ENCODE results near the gene SARM1. TPM values are rescaled to one million over a fixed set of nuclear protein-coding genes. Genes with fewer than 3 reads are reported as not detected.
A peak's percentile ranks its signal among the peaks of the same experiment; 100 is the strongest.

Gene SARM1
- total RNA-seq, 1 experiment from 2014 or later: 6.4 TPM

DNA sequence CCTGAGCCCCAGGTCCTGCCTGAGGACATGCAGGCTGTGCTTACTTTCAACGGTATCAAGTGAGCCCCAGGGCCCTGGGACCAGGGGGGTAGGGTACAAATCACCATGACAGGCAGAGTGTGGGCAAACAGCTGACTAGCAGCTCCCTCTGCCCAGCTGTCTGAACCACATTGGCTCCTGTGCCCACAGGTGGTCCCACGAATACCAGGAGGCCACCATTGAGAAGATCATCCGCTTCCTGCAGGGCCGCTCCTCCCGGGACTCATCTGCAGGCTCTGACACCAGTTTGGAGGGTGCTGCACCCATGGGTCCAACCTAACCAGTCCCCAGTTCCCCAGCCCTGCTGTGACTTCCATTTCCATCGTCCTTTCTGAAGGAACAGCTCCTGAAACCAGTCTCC, 24.5 kb downstream of the SARM1 start:
- no peak for DNase-seq (ENCODE audit: low read depth)

DNA sequence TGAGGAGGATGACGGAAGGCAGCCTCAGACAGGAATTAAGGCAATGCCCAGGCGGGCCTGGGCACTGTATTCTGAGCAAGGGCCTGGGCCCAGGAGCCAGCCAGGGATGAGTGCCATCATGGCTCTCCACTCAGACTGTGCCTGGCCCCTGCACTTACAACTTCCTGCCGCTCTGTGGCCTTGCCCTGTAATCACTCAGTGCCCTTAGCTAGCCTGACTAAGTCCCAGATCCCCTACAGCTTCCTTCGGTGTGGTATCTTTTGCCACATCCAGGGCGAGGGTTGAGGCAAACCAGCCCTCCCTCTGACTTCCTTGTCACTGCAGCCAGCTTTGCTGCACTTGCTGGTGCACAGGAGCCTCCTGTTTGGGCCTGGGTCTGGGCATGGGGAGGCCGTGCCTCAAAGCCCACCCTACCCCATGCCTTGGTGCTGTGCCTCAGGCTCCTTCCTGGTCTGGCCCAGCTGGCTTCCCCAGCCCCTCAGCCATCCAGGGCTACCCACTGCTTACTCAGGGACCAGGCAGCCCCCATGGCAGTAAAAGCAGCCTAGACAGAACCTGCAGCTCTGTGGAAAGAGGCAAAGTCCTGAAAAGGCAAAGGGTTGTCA, 25.2 kb downstream of the SARM1 start:
- DNase-seq (ENCODE audit: low read depth): peak; percentile 11

DNA sequence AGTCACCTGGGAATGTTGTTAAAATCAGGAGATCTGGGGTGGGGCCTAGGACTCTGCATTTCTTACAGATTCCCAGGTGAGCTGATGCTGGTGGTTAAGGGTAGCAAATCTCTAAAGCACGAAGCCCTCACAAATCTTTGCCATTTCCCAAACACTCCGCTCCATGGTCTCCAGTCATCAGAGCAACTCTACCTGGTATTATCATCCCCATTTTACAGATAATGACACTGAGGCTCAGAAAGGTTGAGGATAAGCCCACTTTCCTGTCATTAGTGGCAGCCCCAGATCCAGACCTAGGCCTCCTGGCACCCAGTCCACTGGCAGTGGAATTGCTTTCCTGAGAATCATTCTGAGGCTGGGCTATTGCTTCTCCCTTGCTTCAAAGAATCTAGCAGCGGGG, 25.8 kb downstream of the SARM1 start:
- no peak for DNase-seq (ENCODE audit: low read depth)

DNA sequence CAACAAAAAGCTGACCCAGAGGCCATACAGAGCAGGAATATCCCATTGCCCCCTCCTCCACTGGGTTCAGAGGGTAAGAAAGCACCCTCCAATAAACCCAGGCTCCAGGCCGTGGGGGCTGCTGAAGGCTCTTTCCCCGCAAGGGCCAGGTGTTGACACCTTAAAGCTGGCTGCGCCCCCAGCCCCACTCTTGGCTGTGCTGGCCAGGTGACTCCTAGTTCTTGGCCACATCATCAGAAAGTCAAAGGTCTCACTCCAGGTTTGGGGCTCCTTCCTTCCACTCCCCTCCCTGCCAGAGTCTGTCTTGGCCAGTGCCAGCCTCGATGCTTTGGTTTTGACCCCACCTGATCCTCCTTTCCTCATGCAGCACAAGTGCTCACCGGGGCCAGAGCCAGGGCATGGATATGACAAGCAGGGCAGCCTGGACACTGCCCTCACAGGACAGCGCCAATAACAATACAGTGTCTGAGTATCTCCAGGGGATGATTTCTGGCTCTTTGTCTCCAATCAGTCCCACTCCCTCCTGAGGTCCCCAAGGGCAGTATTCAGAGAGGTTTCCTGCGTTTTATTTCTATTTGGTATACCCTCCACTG, 26.3 kb downstream of the SARM1 start:
- no peak for DNase-seq (ENCODE audit: low read depth)

DNA sequence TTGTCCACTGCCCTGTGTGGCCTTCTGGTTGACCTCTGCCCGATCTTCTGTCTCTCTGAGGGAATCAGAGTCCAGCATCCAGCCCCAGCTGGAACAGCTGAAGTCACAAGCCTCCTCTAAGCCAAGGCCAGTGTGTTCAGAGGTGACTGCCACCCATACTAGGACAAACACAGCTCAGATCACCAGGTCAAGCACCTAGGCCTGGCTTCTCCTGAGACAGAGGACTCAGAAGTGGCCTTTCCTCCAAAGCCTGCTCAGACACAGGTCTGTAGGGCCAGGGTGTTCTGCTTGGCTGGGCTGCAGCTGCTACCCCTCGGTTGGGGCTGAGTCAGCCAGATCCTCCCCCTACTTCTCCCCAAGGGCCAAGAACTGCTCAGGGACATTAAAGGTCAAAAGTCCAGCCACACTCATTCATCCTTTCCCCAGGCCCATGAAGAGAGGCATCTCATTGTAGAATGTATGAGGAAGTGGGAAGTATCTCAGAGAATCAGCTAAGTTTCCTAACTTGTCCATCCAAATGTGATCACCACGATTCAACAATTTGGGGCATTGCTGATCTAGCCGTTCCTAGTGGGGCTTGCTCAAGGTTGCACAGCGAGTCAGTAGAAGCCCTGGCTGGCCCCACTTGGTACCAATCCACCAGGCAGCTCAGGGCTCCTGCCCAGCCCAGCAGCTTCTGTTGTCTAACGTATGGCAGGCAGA, 26.9 kb downstream of the SARM1 start:
- peak; percentile 27 for DNase-seq (ENCODE audit: low read depth)

DNA sequence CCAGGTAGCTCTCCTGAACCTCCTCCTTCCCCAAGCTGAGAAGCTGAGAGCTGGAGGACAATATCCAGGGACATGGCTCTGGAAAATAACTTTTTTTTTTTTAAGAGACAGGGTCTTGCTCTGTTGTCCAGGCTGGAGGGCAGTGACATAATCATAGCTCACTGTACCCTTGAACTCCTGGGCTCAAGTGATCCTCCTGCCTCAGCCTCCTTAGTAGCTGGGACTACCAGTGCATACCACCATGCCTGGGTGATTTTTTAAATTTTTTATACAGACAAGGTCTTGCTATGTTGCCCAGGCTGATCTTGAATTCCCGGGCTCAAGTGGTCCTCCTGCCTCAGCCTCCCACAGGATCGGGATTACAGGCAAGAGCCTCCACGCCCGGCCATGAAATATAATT, 28.3 kb downstream of the SARM1 start:
- DNase-seq (ENCODE audit: low read depth): no peak

DNA sequence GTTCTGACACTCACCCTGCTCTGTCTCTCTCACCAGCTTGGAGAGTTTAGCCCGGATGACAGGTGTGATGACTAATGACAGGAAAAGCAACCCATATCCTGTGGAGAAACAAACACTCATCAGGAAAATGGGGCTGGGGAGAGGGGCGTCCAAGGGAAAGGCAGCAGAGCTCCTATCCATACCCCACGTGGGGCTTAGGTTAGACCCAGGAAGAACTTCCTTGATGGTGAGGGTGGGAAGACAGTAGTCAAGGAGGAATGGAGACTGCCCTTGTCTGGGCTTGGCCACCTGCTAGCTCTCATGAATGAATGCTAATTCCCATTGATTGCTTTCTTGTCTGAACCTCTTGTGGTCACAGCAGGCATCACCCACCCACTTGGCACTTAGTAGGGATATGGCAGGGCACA, 30.7 kb downstream of the SARM1 start:
- DNase-seq (ENCODE audit: low read depth): no peak

DNA sequence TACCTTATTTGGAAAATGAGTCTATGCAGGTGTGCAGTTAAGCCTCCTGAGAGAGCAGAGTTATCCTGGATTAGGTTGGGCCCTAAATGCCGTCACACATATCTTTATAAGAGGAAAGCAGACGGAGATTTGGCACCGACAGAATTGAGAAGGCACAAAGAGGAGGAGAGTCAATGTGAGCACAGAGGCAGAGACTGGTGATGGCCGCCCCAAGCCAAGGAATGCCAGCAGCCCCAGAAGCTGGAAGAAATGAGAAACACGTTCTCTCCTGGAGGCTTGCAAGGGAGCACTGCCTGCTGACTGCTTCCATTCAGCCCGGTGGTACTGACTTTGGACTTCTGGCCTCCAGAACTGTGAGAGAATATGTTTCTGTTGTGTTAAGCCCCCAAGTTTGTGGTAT, 31.4 kb downstream of the SARM1 start:
- no peak for DNase-seq (ENCODE audit: low read depth)

DNA sequence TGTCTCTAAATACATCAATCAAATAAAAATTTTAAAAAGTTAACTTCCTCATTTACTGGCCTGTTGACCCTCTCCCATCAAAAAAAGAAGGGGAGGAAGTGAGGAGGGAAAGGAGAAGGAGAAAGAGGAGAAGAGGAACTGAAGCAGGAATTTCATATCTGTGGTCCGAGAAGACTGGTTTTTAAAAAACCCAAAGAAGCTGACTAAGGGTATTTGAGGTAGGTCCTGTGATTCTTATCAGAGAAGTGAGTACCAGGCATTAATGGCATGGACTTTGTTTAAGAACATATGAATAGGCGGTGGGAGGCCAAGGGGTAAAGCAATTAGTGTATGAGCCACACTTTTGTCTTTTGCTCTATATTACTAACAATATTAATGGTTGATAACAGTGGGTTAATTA, 32.5 kb downstream of the SARM1 start:
- DNase-seq (ENCODE audit: low read depth): no peak

DNA sequence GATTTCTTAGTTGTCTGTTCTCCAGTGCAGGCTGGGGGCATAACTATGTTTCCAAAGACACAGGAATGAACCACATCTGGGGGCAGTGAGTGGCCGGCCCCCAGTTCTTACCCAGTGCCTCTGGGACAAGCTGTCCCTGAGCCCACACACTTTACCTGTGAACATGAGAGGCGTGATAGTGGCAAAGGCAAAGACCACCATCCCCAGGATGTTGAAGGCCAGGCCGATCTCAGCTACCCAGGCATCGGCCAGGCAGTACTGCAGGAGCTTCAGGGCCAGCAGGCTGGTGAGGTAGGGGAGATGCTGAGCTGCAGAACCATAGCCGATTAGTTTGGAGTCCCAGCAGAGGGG, 32.9 kb downstream of the SARM1 start:
- no peak for DNase-seq (ENCODE audit: low read depth)

DNA sequence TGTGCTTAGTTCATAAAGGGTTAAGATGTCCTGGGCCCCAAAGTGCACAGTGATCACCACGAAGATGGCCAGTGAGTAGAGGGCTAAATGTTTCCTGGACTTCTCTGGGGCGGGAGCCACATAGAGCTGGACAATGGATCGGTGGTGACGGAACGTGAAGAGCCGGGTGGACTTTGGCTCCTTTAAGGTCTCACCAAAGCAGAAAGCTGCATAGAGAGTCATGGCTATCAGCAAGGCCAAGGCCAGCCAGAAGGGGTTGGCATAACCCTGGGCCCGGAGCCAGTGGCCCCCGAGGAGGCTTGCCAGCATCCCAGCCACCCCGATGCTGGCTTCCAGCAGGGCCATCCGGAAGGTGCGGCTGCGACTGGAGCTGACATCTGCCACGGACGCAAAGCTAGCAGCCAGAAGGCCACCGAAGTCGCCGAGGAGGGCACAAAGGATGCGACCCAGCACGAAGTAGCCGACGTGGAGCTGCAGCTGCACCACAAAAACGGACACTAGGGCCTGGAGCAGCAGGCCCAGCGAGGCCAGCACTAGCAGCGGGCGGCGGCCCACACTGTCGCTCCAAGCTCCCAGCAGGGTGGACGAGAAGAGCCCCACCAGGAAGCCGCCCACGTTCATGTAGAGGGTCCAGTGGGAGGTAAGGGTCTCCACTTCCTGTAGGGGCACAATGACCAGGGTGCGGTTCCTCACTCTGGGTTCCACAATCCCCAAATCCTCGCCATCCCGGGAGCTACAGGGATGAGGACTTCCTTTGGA, 33.5 kb downstream of the SARM1 start:
- no peak for DNase-seq (ENCODE audit: low read depth)

DNA sequence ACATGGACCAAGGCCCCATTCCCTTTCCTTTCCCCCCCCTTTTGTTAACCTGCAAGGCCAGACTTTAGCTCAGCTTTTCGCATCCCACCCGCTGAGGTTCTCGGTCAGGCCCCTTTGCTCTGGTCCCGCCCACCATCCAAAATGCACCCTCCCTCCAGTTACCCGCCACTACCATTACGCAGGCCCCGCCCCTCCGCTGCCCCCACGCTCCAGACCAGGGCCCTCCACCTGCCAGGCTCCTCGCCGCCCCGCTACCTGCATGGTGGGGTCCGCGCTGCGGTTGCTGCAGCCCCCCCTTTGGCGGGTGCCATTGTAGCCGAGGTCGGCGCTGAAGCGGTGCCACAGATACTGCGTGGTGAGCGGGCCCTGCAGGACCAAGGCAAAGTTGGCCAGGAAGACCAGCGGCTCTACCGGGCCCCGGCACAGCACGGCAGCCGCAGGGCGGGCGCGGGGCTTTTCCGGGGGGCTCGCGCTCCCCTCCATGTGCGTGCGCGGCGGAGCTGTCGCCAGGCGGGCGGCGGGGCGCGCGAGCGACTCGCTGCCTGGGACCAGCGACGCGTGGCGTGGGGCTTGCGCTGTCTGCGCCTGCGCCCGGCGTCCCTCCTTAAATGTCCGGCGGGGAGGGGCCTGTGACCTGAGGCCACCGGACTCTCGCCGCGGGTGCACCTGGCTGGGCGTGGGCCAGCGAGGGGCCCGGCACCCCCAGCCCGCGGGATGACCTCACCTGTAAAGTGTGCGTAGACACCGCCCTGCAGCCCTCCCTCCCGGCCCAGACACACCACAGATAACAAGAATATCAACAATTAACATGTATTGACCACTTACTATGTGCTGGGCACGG, 34.4 kb downstream of the SARM1 start, which contains the start of gene SLC46A1:
SLC46A1 (minus strand) TSS at position 581 of the 841 bp plus-strand sequence; CDS start at position 483, 98 bp downstream.
- DNase-seq (ENCODE audit: low read depth): peak; percentile 19

DNA sequence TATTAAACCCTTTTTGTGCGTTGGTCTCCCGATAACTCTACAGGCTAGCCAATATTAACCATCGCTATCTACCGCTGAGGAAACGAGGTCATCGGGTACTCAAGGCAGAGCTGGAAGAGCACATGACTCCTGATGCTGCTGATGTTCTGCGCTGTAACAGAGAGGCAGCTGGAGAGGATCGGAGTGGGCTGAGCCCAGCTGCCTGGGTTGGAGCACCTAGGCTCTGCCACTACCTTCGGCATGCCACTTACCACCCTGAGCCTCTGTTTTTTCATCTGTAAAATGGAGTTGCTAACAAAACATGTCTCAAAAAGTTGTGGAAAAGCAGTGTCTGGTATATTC, 35.0 kb downstream of the SARM1 start:
- DNase-seq (ENCODE audit: low read depth): no peak

DNA sequence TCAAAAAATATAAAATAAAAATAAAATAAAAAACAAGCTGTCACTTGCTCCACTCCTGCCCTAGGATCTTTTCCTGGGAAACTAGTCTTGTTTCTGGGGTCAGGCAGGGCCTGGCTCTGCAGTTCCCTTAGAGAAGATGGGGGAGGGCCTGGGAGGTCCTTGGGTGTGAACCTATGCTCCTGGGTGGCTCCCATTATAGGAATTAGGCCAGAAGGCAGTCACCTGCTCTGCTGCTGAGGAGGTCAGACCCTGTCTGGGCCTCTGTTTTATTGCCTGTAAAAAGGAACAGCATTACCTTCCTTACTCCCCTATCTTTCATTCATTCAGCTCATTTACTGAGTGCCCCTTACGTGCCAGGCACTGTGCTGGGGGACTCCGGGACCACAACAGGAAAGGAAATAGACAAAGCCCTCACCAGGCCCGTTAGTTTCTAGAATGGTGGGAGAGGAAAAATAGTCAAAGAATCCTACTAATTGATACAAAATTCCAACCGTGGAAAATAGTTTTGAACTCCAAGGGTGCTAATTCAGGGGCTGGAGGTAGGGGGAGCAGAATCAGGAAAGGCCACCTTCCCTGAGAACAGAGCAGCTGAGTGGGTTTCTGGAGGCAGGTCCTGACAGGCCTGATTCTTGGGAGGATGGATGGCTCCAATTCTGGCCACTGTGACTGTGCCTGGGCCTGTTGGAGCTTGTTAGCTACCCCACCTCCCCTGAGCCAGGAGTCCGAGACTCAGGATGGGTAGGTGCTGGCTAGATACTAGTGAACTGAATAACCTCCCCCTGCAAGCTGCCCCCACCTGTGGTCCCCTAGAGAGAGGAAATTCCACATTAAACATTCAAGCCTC, 35.9 kb downstream of the SARM1 start:
- no peak for DNase-seq (ENCODE audit: low read depth)

DNA sequence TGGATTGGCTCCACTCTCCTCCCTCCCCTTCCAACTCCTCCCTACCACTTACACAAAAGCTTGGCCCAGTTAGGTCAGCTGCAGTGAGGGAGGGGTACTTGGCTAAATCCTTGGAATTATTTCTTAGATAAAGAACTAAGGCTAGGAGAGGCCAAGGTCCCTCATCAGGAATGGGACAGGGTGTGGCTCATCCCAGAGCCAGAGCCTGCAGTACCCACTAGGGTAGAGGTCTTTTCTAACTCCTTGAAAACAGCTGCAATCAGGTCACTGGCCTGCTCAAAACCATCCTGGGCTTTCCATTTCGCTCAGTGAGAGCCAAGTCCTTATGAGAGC, 36.4 kb downstream of the SARM1 start:
- no peak for DNase-seq (ENCODE audit: low read depth)

DNA sequence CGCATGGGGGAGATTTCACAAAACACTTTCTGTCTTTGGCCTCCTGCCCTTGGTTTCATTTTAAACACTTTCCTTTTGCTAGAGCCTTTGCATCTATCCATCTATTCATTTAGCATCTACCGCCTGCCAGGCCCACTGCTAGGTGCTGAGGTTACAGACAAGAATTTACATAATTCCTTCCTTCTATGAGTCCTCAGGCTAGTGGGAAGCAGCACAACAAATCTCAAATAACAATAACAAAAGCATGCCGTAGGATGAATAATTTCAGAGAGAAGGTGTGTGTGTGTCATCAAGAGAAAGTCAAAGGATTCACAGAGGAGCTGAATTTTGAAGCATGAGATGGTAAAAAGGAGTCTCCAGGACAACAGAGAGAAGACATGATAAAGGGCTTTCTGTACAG, 40.6 kb downstream of the SARM1 start:
- DNase-seq (ENCODE audit: low read depth): no peak

DNA sequence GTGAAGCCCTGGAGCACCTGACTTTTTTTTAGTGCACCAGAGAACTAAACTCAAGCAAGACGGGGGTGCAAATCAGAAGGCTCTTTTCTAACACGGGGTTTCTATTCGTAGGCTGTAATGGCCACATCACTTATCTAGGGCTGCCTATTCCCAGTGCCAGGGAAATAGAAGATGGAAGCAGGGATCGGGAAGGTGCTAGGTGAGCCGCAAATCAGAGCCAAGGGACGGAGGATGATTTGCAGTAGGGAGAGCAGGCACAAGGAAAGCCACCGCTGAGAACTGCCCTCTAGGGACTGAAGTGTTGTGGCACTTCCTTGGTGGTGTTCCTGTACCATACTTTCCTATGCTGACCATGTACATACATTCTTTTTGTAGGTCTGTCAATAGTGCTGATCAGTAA, 42.3 kb downstream of the SARM1 start:
- DNase-seq (ENCODE audit: low read depth): no peak

DNA sequence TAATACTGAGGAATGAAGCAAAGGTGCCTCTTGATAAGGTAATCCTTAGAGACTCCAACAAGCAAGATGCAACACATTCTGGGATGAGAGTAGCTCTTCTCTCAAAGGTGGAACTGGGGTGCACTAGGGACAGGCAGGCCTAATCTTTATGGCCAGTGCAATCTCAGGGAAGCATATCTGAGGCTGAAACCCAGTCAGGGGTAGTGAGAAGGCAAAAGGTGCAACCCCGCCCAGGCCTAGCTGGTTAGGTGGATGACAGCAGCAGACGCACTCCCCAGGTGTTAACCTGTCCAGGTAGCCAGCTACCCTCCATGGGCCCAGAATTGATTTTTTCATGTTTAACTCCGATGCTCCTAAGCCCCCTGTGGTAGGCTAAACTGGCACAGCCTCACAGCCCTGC, 44.4 kb downstream of the SARM1 start:
- no peak for DNase-seq (ENCODE audit: low read depth)

DNA sequence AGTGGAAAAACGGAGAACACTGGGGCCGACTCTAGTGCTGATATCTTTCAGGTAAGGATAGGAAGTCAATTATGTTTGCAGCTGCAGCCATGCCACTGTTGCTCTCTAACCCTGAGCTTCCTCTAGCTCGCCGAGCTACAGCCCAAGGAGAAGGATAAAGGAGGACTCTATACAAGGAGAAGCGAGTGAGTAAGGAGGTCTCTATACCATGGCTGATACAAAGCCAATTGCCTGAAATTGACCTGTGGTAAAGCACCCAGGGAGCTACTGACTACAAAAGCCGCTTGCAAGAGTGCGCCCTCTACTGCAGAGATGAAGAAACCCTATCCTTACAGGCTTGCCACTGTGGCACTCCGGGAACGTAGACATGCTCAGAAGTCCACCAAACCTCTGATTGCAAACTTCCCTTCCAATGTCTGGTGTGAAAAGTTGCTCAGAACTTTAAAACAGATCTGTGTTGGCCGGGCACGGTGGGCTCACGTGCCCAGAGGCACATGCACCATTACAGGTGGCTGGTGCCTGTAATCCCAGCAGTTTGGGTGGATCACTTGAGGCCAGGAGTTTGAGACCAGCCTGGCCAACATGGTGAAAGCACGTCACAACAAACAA, 45.3 kb downstream of the SARM1 start:
- peak; percentile 57 for DNase-seq (ENCODE audit: low read depth)

DNA sequence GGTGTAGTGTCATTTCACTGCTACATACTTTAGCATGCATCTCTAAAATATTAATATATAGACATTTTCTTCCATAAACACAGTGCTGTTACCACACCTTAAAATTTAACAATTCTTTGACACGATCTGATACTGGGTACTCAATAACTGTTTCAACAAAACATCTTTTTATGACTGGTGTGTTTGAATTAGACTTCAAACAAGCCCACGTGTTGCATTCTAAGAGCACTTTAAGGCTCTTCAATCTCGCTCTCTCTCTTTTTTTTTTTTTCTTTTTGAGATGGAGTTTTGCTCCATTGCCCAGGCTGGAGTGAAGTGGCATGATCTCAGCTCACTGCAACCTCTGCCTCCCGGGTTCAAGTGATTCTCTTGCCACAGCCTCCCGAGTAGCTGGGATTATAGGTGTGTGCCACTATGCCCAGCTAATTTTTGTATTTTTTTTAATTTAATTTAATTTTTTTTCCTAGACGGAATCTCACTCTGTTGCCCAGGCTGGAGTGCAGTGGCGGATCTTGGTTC, 50.4 kb downstream of the SARM1 start:
- DNase-seq (ENCODE audit: low read depth): no peak
